GM21529 (cell line): ENCODE data around the gene TNRC6A.
"Not testable (repeated sequence)": the region's sequence is repeated elsewhere in the genome, so short reads cannot be mapped to it uniquely, and the experiment has no call there.

Experiments
- ATAC-seq: cut with Tn5 transposase; IDR thresholded peaks from one replicate; pipeline ENCODE4 v1.9.1; 2021; ENCODE audit not compliant: unreplicated experiment

The TNRC6A gene

DNA sequence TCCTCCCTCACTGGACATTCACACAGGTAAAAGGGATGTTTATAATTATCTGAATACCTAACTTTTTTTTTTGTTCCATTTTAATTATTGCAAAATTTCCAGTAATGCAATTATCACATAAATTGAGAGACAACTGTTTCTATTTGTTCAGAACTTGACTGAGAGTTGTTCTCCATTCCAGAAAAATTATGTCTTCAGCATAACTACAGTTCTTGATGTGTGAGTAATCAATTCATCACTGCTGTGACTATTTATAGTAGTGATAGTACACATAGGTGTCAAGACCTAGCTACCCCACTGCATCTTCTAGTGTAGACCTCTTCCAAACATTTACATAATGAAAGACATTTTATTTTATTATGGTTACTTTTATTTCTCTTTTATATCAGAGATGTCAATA is 5.8 kb upstream of the TNRC6A start:
- no peak for ATAC-seq

DNA sequence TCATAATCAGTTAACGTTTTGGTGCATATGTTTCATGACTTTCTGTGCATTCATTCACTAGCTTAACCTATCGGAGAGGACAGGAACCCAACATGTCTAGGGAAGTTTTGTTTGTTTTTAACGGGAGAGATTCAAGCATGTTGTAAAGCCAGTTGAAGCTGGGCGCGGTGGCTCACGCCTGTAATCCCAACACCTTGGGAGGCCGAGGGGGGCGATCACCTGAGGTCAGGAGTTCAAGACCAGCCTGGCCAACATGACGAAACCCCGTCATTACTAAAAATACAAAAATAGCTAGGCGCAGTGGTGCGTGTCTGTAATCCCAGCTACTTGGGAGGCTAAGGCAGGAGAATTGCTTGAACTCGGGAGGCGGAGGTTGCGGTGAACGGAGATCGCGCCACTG is 1.4 kb upstream of the TNRC6A start:
- ATAC-seq, result no peak

DNA sequence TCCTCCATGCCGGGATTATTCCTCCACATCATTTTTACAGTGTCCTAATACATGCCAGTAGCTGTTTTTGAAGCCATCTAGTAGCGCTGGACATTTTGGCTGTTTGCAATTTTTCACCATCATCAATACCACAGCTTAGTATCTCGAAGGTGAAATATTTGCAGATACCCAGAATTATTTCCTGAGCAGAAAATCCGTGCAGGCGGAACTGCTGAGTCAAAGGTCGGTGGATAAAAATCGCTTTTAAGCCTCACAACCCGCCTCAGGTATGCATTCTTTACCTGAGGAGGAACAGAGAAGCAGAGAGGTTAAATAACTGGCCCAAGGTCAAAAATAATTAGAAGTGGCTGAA is 584 bp upstream of the TNRC6A start:
- ATAC-seq, result peak; percentile 2

DNA sequence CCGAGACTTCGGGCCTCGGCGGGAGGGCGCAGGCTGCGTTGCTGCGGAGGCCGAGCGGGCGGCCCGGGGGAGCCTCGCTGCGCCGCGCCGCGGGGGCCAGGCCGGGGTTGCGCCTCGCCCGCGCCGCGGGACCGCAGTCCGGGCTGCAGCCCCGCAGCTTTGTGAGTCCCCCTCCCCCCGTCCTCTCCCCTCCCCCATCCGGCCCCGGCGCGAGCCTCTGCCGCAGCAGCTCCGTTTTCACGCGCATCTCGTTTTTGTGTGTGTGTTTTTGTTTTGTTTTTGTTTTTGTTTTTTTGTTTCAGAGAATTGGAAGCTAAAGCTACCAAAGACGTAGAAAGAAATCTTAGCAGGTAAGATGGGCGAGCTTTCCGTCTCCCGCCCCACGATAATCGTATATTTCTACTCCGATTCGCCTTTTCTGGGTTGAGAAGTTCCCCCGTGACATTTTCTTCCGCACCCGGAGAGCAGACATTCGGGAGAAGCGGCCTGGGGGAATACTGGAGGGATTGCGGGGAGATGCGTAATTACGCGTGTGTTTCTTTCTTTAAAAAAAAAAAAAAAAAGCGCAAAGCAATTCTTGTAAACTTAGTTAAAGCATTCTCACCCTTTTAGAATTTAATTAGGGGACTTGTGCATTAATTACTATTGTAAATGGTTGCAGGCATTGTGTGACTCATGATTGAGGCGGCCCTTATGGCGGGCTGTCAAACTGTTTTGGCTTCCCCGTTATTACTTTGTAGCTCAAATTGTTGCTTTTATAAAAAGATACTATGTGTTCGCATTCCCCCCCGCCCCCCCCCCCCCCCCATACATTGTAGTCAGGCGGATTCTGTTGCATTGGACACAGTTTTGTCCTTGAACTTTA is 732 bp downstream of the TNRC6A start:
- peak; percentile 16 for ATAC-seq

DNA sequence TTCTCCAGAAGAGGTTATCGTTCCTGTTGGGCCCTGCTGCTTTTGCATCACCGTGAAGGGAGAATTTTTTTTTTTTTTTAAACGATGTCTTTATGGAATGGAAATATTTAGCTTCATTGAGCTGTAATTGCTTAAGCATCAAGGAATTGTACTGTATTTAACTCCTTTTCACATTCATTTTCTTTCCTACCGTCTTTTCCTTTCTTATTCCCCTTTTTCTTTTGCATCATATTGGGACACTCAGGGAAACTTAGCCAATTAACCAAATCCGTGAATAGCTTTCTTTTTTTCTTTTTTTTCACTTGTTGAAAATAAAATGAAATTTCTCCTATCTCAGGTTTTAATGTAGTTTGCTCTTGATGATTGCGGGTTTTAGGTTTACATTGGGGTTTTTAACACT is 1.5 kb downstream of the TNRC6A start:
- ATAC-seq, result no peak

DNA sequence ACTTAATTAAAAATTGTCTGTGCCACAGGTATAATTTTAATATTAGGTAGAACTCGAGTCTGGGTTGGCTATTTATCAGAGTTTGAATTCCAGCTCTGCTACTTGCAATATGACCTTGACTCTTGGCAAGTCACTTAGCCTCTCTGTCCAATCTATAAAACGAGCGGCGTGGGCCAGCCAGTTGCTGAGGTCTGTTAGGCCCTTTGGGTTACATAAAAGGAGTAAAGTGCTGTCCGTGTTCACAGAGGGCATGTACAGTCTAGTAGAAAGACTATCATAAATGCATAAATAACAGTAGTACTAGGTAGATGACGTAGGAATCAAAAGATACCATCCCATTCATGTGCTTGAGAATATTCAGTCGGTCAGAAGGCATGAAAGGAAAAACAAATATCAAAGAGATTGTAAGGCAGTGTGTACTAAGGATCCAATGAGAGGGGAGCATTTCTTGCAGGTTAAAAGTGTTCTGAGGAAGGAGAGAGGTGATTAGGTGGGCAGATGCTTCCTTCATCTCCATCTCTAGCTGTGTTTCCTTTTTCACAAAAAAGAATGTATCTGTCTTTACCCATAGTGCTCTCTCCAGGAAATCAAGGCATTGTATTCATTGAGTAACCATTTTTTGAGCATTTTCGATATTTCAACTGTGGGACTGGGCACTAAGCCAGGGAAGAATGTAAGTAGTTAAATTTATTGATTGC is 2.4 kb downstream of the TNRC6A start:
- no peak for ATAC-seq

DNA sequence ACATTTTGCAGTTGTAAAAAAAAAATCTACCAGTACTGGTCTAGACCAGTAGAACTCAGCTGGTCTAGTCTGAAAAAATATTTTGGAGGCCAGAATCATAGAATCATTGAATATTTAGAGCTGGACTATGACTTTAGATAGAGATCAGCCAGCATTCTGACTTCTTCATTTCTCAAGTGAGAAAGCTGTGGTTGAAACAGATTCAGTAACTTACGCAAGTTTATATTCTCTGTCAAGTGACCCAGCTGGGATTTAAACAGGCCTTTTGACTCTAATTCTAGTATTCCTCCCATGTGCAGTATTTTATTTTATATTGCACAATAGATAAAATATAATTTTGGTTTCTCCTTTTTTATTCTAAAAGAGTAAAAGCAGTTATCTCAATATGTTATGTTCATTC is 4.9 kb downstream of the TNRC6A start:
- ATAC-seq, result peak; percentile 51

DNA sequence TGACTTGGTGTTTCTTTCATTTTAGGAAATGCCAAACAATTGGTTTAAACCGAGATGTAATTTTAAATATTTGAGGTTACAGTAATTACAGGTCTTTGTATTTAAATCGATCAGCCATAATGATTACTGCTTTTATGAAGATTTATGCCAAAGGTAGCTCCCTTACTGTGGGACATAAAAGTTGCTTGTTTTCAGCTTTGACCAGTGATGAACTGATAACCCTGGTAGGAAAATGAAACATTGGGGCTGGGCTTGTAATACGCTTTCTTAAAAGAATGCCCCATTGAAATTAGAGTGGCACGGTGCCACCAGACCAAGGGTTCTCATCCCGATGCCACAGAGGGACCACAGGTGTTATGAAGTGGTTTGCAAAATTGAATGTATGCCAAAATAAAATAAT is 7.3 kb downstream of the TNRC6A start:
- no peak for ATAC-seq

DNA sequence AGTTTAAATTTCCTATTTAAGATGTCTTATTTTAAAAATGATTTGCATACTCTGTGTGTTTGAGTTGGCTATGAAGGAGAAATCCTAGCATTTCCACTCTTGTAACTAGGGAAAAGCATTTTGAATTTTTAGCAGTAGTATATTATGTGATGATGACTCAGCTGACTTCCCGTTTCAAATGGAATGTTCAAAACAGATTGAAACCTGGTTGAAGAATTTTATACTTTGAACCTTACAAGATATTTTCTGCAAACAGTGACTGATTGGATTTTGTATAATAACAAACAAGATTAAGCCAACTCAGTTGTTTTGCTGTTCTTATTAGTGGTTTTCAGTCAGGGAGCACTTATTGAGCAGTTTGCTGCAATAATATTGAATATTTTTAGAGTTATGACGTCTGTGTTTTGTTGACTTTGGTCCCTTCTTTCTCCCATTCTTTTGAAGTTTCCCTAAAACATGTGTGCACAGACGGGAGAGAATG is 8.0 kb downstream of the TNRC6A start:
- no peak for ATAC-seq

- ATAC-seq, result no peak
These were observed 8.6 kb downstream of the TNRC6A start for GRCh38 chr16:24737916-24738594.

GRCh38 chr16:24738895-24739294 is 9.4 kb downstream of the TNRC6A start:
- no peak for ATAC-seq

- no peak for ATAC-seq
These were observed 12.4 kb downstream of the TNRC6A start for GRCh38 chr16:24741862-24742261.

DNA sequence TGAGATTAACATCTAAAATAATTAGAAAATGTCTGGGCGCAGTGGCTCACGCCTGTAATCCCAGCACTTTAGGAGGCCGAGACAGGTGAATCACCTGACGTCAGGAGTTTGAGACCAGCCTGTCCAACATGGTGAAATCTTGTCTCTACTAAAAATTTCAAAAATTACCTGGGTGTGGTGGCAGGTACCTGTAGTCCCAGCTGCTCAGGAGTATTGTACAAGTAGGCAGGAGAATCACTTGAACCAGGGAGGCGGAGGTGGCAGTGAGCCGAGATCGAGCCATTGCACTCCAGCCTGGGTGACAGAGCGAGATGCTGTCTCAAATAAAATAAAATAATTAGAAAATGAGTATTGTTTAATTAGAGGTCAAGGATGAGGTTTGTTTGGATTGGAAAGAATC is 13.2 kb downstream of the TNRC6A start:
- not testable (repeated sequence) for ATAC-seq

DNA sequence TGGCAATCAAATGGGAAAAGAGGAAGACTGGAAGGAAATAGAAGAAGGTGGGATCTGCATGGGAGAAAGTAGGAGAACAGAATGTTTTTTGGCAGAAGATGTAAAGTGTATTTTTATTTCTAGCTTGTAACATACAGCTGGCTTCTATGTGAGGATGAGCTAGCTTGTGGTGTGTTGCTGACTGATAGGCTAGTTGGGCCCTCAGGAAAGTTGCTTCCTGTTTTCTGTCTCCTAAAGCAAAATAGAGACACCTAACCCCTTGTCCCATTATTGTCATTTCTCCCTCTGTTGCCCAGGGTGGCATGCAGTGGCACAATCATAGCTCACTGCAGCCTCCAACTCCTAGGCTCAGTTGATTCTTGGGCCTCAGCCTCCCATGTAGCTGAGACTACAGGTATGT is 15.9 kb downstream of the TNRC6A start:
- no peak for ATAC-seq

DNA sequence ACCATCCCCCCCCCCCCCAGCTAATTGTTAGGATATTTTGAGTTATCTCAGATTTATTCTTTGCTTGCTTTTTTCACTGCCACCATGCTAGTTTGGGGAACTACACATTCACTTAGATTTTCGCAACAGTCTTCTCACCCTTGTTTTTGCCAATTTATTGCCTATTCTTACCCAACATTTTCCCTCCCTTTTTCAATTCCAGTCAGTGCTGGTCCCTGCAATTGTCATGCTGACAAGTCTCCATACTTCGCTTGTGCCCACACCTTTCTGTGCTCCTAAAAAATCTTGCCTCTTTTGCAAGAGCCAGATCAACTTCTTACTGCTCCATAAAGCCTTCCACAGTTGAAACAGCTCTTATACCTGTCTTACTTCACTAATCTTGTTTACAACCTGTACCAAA is 16.3 kb downstream of the TNRC6A start:
- no peak for ATAC-seq

DNA sequence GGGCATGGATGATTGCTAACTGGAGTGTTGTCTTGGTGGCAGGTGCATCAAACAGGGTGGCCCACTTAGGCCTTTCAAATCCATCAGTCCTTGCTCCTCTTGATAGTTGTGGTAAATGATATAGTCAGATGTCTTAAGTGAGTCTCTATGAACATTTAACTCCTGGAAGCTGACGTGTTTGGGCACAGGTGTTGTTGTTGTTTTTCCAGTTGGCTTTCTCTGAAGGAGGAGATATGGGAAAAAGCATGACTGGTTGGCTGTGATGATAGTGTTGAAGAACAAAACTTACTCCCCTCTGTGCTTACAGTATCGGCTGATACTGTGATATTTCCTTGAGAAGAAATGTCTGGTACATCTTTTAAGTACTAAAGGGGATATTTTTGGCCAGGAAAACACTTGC is 18.0 kb downstream of the TNRC6A start:
- no peak for ATAC-seq

GRCh38 chr16:24748242-24748641 is 18.8 kb downstream of the TNRC6A start:
- no peak for ATAC-seq

DNA sequence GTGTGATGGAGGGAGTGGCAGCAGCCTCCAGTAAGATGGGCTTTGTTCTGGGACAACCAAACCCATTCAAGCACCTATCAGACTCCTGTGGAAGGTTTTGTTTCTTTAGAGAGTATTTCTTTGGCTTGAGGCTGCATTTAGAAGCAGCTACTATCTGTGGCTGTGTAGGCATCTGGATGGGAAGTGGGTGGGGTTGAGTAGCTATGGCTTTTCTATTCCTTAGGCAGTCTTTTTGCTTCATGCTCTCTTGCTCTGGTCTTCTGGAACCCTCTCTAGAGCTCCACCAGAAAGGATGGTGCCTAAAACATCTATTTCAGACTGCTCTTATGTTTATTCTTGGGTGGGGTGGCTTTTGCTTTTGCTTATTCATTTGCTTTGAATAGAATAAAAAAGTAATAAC is 19.9 kb downstream of the TNRC6A start:
- no peak for ATAC-seq

DNA sequence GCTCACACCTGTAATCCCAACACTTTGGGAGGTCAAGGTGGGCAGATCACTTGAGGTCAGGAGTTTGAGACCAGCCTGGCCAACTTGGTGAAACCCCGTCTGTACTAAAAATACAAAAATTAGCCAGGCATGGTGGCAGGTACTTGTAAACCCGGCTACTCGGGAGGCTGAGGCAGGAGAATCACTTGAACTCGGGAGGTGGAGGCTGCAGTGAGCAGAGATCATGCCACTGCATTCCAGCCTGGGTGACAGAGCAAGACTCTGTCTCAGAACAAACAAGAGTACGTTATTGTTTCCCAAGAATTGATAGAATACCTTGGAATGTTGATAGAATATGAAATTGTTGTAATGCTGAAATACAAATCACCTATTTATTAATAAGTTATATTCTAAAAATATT is 20.4 kb downstream of the TNRC6A start:
- ATAC-seq, result not testable (repeated sequence)

DNA sequence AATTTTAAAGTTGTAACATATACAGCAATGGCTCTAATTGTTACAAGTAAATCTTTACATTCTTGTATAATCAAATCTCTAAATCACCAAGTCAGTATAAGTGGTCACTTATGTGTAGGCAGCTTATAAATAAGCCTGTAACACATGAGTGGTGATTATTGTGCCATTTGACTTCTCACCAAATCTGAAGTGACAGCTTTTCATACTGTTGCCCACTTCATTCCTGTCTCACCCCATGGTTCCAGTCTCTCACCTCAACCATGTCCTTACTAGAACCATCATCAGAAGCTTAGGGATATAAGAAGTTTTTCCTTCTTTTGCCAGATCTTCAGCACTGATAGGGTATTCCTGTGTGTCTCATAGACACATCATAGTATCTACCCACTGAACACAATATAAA is 23.5 kb downstream of the TNRC6A start:
- ATAC-seq, result no peak

GRCh38 chr16:24753437-24753836 is 24.0 kb downstream of the TNRC6A start:
- ATAC-seq, result no peak

DNA sequence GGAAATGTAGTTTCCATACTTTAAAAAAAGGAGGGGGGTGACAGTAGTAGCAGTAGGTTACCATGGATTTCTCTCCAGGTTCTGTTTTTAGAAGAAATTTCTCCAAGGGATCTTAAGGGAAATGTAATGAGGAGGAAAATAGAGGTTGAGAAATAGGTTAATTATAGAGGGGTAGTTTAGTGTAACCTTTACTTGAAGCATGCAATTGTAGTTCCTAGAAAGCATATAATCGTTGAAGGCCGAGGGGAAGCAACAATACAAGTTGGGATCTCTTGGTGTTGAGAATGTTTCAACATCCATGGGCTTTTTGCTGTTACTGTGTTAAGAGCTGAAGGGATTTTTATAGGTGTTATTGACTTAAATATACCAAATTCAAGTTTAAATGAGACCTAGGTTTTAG is 25.1 kb downstream of the TNRC6A start:
- no peak for ATAC-seq
